ENCODE data around the gene INTS1.
"Not testable (repeated sequence)": the region's sequence is repeated elsewhere in the genome, so short reads cannot be mapped to it uniquely, and the experiment has no call there.

Gene INTS1

DNA sequence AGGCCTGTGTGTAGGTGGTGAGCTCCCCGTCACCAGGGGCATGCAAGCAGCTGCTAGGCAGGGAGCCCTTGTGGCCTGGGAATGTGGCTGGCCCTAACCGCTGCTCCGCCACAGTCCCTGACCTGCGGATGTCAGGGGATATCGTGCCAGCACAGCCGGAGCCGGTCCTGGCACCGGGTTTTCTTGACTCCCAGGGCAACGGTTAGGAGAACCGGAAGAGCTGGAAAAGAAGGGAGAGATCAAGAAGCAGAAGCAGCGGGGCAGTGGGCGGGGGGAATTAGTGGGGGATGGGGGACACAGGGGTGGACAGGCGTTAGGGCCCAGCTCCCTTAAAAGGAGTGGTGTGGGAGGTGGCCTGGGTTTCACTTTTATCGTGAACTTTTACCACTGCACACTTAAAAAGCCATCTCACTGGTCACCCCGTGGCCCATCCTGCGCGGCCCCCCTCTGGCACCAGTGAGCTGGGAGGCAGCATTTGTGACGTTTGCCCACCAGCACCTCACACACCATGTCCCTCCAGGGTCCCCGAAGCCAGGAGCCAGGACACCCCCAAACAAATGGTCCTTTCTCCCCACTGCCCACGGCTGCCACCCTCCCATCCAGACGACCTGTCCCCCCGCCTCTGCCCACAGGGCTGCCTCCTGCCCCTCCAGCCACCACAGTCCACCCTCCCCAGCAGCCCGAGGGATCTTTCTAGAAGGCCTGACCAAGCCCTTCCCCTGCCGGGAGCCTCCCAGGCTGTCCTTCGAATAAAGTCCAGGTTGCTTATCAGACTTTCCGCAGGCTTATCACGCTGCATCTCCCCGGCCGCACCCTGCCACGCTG, 43.2 kb downstream of the INTS1 start:
- peak; percentile 17 for DNase-seq

DNA sequence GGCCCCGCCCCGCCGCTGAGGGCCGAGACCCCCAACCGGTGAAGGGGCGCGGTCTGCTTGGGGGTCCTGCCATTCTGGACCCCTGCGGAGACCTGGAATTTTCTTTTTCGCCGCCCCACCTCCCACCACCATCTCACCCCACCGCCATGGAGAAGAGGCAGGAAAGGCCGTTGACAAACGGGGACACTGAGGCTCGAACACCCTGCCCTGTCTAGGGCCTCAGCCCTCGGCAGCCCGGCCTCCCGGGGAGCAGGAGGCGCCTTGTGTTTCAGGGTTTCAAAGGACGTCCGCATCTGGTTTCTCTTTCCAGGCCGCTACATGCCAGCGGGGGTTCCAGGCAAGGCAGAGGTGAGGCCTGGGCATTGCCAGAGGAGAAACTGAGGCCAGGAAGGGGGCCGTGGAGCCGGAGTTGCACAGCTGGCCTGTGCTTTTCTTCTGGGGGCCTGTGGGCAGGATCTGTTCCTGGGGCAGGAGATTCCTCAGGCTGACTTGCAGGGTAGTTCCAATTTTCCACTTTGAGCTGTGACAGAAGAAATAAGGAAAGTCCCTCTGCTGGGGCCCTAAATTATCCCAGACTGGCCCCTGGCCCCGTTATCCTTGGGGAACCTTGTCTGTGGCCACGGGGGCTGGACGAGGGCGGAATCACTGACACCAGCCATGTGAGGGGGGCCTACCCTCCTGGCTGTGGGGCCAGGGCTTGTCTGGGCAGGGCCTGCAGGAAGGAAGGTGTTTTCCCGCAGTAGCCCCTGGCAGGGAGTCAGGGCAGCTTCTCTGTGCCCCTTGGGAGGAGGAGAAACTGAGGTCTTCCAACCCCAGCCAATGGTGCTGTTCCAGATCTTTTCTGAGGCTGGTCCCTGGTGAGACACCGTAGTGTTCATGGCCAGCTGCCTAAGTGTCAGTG, 44.0 kb downstream of the INTS1 start:
- DNase-seq: no peak

DNA sequence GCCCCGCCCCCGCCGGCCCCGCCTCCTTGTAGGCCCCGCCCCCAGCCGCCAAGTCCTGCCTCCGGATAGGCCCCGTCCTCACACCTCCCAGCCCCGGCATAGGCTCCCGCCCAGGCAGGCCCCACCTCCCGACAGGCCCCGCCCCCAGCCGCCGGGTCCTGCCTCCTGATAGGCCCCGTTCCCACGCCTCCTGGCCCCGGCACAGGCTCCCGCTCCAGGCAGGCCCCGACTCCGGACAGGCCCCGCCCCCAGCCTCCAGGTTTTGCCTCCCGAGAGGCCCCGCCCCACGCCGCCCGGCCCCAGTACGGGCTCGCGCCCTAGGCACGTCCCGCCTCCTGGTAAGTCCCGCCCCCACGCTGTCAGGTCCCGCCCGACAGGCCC, 44.7 kb downstream of the INTS1 start:
- DNase-seq: peak; percentile 99

DNA sequence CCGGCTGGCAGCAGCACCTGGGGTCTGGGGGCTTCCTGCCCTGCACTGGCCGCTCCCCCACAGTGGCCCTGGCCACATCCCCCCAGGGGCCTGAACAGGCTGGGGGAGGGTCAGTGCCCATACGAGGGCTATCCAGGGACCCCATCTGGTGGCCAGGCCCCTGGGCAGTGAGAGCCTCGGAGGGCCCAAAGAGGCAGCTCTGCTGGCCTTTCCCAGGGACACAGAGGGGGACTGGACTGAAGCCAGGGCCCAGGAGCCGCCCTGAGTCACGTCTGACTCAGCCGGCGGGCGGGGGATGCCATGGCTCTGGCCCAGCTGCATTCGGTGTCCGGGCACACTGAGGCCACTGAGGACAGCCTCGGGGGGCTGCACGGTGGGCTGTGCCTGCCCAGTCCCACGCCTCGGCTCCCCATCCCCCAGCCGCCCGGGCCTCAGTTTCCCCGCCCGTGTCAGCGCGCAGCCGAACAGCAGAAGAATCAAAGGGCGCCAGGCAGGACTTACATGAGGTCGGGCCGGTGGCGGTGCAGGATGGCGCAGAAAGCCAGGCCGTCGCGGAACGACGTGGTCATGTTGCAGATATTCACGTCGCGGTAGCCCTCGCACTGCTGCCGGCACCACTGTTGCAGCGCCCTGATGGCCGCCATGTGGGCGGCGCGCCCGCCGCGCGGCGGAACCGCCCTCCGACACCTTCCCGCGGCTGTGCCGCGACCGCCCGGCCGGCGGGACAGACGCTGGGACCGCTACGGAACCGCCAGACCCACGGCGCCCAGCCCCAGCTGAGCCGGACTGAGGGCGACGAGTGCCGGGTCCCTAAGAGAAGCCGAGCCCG, 45.3 kb downstream of the INTS1 start, which contains the start of gene MICALL2:
TSS of gene MICALL2 (minus strand) at position 788 of the 829 bp plus-strand sequence. CDS start at position 644, 144 bp downstream.
- DNase-seq: peak; percentile 39

DNA sequence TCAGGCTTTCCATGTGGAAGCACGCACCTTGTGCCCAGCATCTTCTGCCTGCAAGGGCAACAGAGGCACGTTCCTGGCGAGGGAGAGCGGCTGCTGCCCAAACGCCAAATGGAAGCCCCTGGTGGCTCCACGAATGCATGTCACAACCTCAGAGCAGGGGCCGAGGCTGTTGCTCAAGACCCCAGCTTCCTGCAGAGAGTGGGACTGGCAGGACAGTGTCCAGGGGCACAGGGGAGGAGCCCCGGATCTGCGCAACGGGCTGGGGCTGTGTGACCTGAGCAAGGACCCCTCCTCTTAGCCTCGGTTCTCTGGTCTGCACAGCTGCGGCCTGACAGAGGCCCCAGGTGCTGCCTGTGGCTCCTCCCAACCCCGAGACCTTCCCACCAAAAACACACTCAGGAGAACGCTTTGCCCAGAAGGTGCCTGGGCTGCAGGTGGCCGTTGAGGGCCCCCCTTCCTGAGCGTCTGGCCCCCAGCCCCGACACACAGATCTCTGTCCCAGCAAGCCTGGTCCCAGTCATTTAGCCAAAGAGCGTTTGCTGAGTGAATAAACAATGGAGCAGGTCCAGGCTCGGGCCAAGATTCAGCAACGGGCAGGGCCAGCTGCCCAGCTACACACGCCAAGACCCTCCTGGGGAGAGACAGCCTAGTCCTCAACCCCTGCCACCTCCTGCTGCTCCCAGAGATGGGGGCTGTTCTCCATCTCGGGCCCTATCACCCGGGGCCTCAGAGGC, 46.1 kb downstream of the INTS1 start:
- DNase-seq: no peak

DNA sequence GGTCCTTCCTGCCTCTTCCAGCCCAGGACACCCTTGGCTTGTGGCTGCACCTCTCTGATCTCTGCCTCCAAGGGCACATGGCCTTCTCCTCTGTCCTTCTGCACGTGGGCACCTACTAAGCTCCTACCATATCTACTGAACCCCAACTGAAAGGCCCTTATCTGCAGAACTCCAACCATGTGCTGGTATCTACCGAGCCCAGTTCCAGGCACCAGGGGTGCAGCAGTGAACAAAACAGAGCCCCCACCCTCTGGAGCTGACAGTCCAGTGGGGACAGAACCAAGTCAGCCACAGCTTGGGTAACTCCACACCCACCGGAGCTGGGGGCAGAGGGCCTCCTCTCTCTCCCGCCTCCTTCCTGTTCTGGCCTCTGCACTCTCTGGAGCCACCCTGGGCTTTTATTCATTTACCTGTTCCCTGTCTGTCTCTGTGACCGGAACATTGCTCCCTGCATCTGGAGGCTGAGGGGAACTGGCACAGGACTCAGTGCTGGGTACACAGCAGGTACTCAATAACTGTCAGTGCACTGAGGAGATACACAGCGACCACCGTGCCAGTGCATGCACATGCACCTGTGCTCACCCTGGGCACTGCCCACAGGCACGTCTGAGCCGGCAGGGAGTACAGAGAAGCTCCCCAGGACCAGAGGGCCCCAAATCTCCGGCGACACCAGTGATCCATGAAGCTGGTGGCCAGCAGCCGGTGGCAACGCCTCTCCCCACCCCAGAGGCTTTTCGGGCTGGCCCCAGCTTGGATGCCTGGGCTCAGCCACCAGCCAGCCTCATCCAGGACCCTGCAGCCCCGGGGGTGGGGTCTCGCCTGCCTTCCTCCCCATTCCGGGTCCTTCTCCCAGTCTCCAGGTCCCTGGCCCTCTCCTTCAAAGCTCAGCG, 46.9 kb downstream of the INTS1 start:
- DNase-seq: no peak

DNA sequence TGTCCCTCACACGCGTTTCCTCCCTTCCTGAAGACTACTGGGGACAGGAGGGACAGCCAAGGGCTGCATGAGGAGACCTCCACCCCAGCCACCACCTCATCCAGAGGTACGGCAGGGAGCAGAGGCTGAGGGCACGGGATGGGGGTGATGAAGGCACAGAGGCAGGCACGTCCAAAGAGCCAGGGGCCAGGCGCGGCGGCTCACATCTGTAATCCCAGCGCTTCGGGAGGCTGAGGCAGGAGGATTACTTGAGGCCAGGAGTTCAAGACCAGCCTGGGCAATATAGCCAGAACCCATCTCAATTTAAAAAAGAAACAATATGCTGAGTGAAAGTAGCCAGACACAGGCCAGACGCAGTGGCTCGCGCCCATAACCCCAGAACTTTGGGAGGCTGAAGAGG, 48.2 kb downstream of the INTS1 start:
- DNase-seq: no peak

DNA sequence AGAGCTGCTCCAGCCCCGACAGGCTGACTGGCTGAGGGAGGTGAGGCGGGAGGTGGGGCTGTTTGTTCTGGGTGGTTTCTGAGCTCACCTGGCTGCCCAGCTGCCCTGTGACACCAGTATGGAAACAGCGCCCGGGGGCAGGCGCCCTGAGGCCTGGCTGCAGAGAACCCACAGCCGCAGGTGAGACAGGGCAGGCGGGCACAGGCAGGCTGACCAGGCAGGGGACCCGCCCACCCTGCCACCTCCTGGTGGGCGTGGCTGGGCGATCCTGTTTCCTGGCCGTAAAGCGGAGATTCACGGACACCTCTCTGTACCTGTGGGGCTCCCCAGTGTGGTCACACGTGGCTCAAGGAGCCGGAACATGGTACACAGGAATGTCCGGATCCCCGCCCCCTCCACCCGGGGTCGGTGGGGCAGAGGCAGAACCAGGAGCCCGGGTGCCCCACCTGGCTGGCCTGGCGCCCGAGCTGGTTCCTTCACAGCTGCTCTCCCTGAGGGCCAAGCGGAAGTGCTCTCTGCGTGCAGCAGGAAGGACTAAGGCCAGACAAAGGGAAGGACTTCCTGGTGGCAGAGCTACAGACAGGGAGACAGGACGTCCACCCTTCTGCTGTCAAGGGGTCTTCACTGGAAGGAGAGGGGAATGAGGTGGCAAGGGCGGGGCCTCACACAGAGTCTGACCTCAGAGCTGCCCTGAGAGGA, 48.8 kb downstream of the INTS1 start:
- DNase-seq: no peak

DNA sequence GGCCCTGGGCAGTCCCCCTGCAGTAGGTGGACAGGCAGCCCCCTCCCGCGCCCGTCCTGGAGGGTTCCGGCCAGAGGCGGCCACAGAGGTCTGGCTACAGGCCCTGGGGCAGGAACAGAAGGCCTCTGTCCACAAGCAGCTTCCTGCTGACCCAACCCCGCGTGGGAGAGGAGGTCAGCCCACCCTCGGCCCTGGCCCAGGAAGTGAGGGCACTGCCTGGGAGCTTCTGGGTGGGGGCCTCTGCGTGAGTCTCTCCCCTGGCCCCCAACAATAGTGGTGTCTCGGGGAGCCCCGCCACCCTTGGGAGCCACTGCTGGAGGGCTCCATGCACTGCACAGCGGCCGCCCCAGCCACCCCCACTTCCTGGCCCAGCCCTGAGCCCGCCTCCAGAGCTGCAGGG, 49.6 kb downstream of the INTS1 start:
- no peak for DNase-seq

DNA sequence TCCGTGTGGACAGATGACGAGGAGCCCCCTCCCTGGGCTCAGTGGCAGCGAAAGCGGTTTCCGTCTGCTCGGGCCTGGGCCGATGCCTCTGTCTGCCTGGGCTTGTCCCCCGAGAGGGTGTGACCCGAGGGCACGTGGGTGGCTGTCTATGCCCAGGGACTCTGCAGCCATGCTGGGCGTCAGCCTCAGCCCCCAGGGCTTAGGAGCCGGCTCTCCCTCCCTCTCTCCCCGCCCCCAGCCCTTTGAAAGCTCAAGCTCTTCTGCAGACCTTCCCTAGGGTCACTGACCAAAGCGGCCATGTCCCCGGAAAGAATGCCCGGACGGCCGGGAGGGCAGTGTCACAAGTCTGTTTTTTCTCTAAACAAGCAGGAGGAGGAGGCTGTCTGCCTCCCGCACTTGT, 52.0 kb downstream of the INTS1 start:
- no peak for DNase-seq

DNA sequence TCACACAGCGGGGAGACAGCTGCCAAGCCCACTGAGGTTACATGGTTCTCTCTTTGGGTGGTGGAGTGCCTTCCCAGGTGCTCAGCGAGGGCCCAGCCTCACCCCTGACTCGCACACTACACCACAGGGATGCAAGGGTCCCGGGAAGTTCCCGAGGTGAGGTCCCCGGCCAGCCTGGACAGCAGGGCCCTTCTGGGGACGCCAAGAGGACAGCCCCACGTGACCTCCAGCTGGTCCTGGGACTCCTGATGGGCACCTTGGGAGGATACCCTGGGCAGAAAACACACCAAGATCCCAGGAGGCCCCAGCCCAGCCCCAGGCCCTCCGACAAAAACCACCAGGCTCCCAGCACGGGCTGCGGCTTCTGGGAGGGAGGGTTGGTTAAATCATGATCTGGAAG, 53.2 kb downstream of the INTS1 start:
- DNase-seq: no peak

DNA sequence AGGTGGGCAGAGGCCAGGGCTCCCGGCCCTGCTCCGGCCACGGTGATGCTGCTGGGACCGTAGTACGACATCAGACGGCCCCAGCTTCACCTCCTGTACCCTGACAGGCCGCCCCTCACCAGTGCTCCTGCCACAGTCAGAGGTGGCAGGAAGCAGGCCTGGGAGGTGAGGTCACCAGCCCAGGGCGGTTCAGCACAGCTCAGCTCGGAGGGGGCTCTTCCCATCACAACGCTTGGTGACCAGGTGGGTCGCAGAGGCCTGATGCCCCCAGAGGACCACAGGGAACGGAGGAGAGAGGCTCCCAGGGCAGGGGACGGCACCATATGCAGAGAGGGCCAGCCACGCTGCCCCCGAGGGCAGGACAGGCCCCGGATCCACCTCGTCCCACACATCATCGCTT, 53.8 kb downstream of the INTS1 start:
- DNase-seq: no peak

DNA sequence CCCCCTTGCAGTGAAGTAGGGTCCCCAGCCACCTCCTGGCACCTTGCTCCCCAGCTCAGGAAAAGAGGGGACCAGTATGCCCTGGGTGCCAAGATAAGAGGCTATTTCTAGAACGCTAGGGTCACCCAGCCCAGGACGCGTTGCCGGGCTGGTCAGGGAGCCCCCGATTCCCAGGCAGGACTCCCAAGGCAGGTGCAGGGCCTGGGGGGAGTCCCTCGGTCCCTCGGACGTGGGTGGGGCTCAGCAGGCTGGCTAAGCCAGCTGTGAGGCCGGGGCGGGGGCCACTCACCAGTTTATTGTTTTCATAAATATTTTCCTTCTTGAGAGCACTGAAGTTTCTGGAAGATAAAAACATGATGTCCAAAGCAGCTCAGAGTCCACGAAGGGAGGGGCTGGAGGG, 54.2 kb downstream of the INTS1 start:
- DNase-seq: no peak

DNA sequence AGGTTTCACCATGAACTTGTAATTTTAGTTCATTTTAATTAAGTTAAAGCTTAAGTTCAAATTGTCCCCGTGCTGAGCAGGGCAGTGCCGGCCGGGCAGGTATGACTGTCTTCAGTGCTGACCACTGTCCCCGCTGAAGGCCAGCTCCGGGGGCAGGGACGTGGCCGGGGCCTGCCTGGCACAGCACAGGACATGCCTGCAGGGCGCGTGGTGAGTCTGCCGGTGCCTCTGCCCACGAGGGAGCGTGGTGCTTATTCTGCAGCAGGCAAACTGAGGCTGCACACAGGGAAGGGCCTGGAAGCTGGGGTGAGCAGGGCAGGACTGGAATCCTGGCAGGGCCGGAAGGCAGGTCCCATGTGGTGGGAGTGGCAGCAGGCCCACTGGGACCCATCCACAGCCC, 54.7 kb downstream of the INTS1 start:
- DNase-seq: no peak

DNA sequence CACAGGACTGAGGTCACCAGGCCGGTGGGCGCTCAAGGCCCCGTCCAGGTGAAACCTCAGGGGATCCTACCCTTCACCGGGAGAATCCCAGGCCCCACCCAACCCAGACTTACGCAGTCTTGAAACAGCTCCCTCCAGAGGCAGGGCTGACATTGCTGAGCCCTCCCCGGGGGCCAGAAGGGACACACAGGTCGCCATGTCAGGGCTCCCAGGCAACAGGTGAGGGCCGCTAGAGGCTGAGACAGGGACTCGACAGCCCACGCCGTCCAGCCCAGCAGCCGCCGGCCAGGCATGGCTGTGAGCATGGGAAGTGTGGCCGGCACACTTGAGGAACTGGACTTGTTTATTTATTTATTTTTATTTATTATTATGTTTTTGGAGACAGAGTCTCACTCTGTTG, 55.2 kb downstream of the INTS1 start:
- DNase-seq: no peak

DNA sequence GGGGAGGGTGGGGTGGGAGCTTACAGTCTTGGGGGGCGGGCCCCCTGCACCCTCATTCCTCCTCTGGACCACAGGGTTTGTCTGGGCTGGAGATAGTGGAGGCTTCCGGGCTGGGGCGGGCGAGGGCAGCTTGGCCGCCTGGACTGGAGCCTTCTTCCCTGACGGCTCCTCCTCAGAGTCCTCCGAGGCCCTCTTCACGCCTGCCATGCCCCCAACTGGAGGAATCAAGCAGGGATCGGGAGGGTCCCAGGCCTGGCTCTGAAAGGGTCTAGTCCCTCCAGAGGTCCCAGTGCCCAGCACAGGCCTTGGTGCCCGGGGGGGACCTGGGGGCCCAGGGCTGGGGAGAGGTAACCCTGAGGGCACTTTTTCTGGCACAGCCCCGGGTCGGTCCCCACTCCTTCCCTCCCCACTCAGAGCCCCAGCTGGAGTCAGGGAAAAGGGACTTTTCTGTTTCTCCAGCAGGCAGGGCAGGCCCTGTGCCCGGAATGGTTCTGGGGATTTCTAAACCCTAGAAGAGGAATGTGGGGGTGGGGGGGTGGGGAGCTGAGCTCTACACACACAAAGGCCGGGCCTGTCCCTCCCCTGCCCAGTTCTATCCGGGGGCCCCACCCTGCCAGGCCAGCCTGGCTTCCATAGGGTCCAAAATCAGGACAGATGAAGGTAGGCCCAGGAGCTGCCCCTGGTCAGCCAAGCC, 56.5 kb downstream of the INTS1 start:
- DNase-seq: no peak

DNA sequence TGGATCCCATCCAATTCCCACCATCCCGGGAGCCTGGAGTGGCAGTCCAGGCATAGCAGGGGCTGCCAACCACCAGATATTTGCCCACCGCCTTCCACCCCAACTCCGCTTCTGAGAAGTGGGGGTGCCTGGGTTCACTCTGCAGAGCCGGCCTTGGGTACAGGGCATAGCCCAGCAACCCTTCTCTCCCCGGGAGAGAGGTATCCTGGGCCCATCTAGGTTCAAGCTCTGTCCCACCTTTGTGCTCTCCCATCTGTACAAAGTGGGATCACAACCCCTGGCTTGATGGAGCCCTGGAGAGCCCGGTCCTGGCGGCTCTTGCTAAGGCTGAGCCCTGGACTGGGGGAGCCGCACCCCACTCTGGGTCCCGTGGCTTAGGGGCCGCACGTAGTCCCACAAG, 57.1 kb downstream of the INTS1 start:
- no peak for DNase-seq

DNA sequence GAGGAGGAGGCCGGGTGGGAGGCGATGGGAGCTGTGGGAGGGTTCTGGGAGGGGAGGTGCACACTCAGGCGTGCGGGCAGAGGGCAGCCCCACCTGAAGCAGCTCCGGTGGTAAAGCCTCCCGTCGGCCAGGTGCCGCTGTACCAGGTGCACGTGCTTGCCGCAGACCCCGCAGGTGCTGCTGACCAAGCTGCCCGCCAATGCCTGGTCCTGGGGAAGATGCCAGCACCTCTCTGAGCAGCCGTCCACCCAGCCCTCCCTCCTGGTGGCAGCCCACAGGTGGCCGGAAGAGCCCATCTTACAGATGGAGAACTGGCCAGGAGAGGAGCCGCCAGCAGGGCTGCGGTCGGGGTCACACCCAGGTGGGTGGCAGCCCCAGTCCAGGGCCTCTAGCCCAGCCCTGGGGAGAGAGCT, 57.6 kb downstream of the INTS1 start:
- DNase-seq: peak; percentile 12

DNA sequence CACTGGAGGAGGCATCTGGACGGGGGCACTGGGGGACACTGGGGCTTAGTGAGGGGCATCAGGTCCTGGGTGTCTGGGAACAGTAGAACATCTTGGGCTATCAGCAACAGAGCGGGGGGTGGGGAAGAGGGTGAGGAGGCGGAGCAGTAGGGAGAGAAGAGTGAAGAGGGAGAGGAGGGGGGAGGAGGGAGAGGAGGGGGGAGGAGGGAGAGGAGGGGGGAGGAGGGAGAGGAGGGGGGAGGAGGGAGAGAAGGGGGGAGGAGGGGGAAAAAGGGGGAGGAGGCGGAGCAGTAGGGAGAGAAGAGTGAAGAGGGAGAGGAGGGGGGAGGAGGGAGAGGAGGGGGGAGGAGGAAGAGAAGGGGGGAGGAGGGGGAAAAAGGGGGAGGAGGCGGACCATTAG, 58.2 kb downstream of the INTS1 start:
- not testable (repeated sequence) for DNase-seq

DNA sequence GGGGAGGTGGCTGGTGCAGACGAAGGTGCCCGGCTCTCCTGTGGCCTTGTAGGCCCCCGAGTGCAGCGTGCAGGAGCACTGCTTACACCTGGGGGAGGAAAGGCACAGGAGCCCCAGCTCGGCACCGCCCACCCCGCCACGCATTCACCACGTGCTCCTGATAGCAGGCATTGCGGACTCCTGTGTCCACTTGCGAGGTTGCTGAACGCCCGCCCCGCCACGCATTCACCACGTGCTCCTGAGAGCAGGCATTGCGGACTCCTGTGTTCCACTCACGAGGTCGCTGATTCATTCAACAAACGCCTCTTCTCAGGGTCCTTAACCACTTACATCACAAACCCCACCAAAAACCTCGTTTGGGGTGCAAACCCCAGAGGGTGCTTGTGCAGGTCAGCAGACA, 58.8 kb downstream of the INTS1 start:
- DNase-seq: no peak

Measured in SHP77 treated with DMSO at 0.1 percent for 48 hours (cell line).